Heart left ventricle (tissue), 13 donors: ENCODE measurements around the gene SPEF1.

Experiments used
- CTCF ChIP-seq, 12 donors: fragments of 200-600 bp; sonication (generic) in 4 of 12; IDR thresholded peaks; one replicate each; pipeline versions ENCODE4 v1.5.0 to v1.8.0; 2018 to 2022; ENCODE audit warnings: antibody characterized with exemption in 12 of 12, mild to moderate bottlenecking in 5 of 12
- POLR2A ChIP-seq, 2 donors: fragments of 450-650 bp; IDR thresholded peaks; one replicate each; pipeline ENCODE4 v1.6.1; 2017; ENCODE audit warnings: antibody characterized with exemption in 2 of 2, mild to moderate bottlenecking in 2 of 2, moderate library complexity in 2 of 2
- donor health status: ischemic (EF 13 %, LVEDD 7.1; RV severe dilation, severe dysfunction).
- donor health status: DM: no; HTN: yes; CAD: no.
- donor health status: DM: no; HTN: no; CAD: no.
- donor health status: ischemic (EF 25% LVEDD 6.9; RV normal size, moderate dysfunction).
- donor health status: ischemic (EF 25% LVEDD 5.7; RV mildly dilated, moderate dysfunction).
- donor health status: ischemic (EF 35%, LVEDD 5.7; RV mildly dilated, moderate dysfunction).
- donor health status: nonischemic (EF 11% LVEDD 7.7; RV severe dilation, severe dysfunction).
- donor health status: DM: yes; HTN: yes; CAD: no.
- donor health status: PGD.
- donor health status: ischemic (EF 29% LVEDD 5.4; RV normal size, mild dysfunction).
- donor health status: nonischemic (EF 23%, LVEDD 6.1; RV moderate dilation, normal function).

DNA sequence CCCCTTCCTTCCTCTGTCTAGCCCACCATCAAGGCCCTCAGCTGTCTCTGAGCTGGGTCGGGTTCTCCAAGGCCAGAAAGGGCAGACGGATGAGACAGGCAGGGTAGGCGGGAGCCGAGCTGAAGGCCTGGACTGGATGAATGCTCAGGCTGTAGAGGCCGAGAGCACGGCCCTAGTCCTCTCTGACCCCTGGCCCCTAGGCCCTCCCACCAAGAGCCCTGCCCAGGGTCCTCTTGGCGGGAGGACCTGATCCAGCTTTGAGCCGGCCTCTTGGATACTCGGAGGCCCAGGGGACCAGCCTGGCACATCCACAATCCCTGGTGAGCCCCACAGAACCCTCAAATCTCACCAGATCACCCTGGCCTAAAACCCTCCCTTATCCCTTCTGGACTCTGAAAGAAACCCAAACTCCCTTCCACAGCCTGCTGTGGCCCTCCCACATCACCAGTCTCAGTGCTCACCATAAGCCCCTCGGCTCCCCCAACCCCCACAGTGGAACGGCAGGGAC lies 21.9 kb downstream of the SPEF1 start:
- TF ChIP-seq POLR2A (IDR thresholded peaks at IDR 0.05) (no peak), CTCF (IDR thresholded peaks at IDR 0.05) (no peak)
